Natural killer cell (primary cell): ENCODE measurements around the gene EZH1. TPM values are rescaled to one million over a fixed set of nuclear protein-coding genes. Genes with fewer than 3 reads are reported as not detected.

Experiments
- ATAC-seq, 3 donors: fragments of 150-1000 bp in 2 of 3; fragments of 200-7000 bp in 1 of 3; cut with Tn5 transposase; 1 replicate in 1 of 3; 2 replicates in 2 of 3; pipeline ENCODE4 v1.10.0; 2021; ENCODE audit warnings: mild to moderate bottlenecking in 2 of 3, moderate library complexity in 2 of 3
- DNase-seq, 2 donors: peaks; one replicate each; pipeline versions ENCODE4 v3.0.0 to v3.0.0-alpha.2; 2013 to 2021; ENCODE audit warnings: mixed read lengths in 1 of 2
- H3K27ac ChIP-seq: one replicate; pipeline ENCODE4 v1.5.1; 2013; ENCODE audit warnings: mild to moderate bottlenecking, low read length
- H3K27me3 ChIP-seq: one replicate; pipeline ENCODE4 v1.6.1; 2013; ENCODE audit warnings: low read length; ENCODE audit not compliant: control insufficient read depth, insufficient read depth
- H3K36me3 ChIP-seq: one replicate; pipeline ENCODE4 v1.6.1; 2013; ENCODE audit warnings: low read length; ENCODE audit not compliant: control insufficient read depth, insufficient read depth
- H3K4me1 ChIP-seq: one replicate; pipeline ENCODE4 v1.6.1; 2013; ENCODE audit warnings: low read length; ENCODE audit not compliant: control insufficient read depth, insufficient read depth
- H3K4me3 ChIP-seq: one replicate; pipeline ENCODE4 v1.5.1; 2013; ENCODE audit warnings: low read length
- H3K9me3 ChIP-seq: one replicate; pipeline ENCODE4 v1.6.1; 2013; ENCODE audit warnings: low read length; ENCODE audit not compliant: control insufficient read depth, insufficient read depth
- H3K27ac Mint-ChIP-seq, 2 donors: one replicate each; pipeline ENCODE4 v1.8.0; 2022; ENCODE audit warnings: mild to moderate bottlenecking in 2 of 2, mixed read lengths in 2 of 2, moderate library complexity in 1 of 2
- H3K27me3 Mint-ChIP-seq, 2 donors: one replicate each; pipeline ENCODE4 v1.8.0; 2022; ENCODE audit warnings: low read depth in 2 of 2, mixed read lengths in 2 of 2
- H3K36me3 Mint-ChIP-seq: one replicate; pipeline ENCODE4 v1.8.0; 2022; ENCODE audit warnings: mixed read lengths
- H3K4me1 Mint-ChIP-seq, 2 donors: one replicate each; pipeline ENCODE4 v1.8.0; 2022; ENCODE audit warnings: mixed read lengths in 2 of 2
- H3K4me3 Mint-ChIP-seq: one replicate; pipeline ENCODE4 v1.8.0; 2022; ENCODE audit warnings: mild to moderate bottlenecking, moderate library complexity, mixed read lengths
- H3K9me3 Mint-ChIP-seq, 2 donors: one replicate each; pipeline ENCODE4 v1.8.0; 2022; ENCODE audit warnings: mixed read lengths in 2 of 2
- WGBS: methylation state at CpG from one replicate; pipeline ENCODE4 v1.1.7; 2013; ENCODE audit warnings: missing lambda C conversion rate; ENCODE audit not compliant: insufficient coverage; 5-methylcytosine and 5-hydroxymethylcytosine counted together
- intact Hi-C: fragments of 100-400 bp; cut with micrococcal nuclease; formaldehyde crosslinking; loops from one replicate; pipeline ENCODE4 v1.14.2; 2022
- total RNA-seq, 4 donors: library from RNA; stranded (reverse); fragments of 120-200 nt in 1 of 4; gene quantifications; one replicate each; pipeline versions ENCODE4 v1.2.3 to v1.2.4, GENCODE V29; 2013 to 2022
- TF ChIP-seq, protein P1 (sequence below): fragments of 200-600 bp; IDR thresholded peaks from one replicate; pipeline ENCODE4 v1.8.0; 2022; ENCODE audit warnings: antibody characterized with exemption

EZH1 gene
- total RNA-seq, 3 donors from 2014 or later (not counting 1 experiment from before 2014, with no cell fraction given), result 68.8 to 92.7 (median 74.1) TPM

DNA sequence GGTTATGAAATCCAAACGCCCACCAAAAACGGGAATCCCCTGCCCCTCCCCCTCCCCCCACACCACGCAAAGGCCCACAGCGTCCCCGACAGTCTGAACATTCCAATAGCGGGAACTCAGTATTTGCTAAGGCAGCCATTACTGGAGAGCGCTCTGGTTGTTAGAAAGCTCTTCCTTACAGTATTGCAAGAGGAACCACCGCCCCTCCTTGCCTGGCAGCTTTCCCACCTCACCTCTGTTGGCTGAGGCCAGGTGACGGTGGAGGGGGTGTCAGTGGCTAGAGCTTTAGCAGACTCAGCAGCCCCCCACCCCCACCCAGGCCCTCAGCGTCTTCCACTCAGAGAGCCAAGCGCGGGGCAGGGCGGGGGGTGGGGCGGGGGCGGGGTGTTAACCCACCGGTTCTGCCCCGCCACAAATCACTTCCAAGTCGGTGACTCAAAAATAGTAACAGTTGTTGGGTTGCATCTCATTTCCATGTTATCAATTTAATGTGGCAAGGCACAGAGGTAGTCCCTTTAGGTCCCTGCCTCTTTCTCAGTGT is 65.8 kb downstream of the EZH1 start:
- Histone ChIP-seq H3K27ac (peak overlapping the region; percentile 58), H3K27me3 (peaks cover 47% of the 10 kb centered on the region), H3K36me3 (no peaks in the 10 kb centered on the region), H3K4me3 (peak overlapping the region; percentile 52), H3K4me1 (peaks cover 90% of the 10 kb centered on the region), H3K9me3 (no peaks in the 10 kb centered on the region)
- TF ChIP-seq, protein P1, sequence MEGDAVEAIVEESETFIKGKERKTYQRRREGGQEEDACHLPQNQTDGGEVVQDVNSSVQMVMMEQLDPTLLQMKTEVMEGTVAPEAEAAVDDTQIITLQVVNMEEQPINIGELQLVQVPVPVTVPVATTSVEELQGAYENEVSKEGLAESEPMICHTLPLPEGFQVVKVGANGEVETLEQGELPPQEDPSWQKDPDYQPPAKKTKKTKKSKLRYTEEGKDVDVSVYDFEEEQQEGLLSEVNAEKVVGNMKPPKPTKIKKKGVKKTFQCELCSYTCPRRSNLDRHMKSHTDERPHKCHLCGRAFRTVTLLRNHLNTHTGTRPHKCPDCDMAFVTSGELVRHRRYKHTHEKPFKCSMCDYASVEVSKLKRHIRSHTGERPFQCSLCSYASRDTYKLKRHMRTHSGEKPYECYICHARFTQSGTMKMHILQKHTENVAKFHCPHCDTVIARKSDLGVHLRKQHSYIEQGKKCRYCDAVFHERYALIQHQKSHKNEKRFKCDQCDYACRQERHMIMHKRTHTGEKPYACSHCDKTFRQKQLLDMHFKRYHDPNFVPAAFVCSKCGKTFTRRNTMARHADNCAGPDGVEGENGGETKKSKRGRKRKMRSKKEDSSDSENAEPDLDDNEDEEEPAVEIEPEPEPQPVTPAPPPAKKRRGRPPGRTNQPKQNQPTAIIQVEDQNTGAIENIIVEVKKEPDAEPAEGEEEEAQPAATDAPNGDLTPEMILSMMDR, result no peak
- intact Hi-C loops, result loop anchor here (1.0 to 2.0 kb wide), 2 partner anchors 70 to 101 kb away; partner anchors contain the start of genes RETREG3 and TUBG1
- no peak for ATAC-seq
- Mint-ChIP-seq H3K9me3 (no peaks in the 10 kb centered on the region), H3K27me3 (peaks cover 27 to 44% of the 10 kb centered on the region in 2 donors), H3K36me3 (no peaks in the 10 kb centered on the region), H3K4me1 (peaks cover 29 to 64% of the 10 kb centered on the region in 2 donors), H3K27ac (peak overlapping the region in 1 of 2 donors; percentile 81), H3K4me3 (peak overlapping the region; percentile 94)
- DNase-seq, result peak in 1 of 2 donors; percentile 65
- WGBS, result 4% methylated on average over 15 of the region's 18 CpGs

DNA sequence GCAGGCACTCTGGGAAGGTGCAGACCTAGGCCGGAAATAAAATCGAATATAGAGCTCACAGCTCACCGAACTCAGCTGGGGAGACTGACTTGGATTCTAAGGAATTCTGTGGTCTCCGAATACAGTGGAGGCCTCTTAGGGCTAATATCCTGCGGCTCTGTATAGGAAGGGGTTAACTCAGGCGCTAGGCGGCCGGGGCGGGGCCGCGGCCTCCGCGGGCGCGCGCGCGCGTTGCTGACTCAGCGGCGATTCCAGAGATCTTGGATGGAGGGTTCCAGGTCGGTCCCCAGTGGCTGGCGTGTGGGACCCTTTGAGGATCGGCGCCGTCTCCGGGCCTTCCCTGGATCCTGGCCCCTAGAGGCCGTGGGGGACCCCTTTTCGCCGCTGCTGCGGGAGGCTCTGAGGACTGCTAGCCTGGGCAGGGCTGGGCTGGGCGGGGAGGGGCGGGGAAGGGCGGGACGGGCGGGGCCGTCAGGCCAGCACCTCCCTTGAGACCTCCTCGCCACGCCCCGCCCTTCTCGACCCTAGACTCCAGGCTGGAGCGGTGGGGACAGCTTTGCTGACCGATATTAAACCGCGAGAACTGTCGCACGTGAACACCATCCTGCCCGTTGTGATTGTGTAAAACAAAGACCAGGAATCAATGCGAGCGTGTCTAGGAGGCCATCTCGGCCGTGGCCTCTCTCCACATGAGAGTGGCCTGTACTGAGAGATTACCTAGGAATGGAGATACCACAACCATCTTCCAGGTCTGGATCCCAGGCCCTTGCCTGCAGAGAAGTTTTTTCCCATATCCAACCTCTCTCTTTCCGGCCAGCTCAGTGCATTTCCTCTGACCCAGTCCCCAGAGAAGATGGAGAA is 66.7 kb downstream of the EZH1 start:
- Mint-ChIP-seq H3K4me1 (peaks cover 21 to 63% of the 10 kb centered on the region in 2 donors), H3K4me3 (peak overlapping the region; percentile 94), H3K9me3 (no peaks in the 10 kb centered on the region), H3K27ac (peak overlapping the region; percentile 74 to 81), H3K36me3 (no peaks in the 10 kb centered on the region), H3K27me3 (peaks cover 21 to 38% of the 10 kb centered on the region in 2 donors)
- peak; percentile 78 to 80 for DNase-seq
- WGBS, result under 1% methylated on average over 53 of the region's 53 CpGs
- peak overlapping the region; percentile 52 for H3K4me3 ChIP-seq
- TF ChIP-seq, protein P1, result no peak
- H3K9me3 ChIP-seq, result no peaks in the 10 kb centered on the region
- peak; percentile 25 to 54 (median 30) for ATAC-seq
- H3K27ac ChIP-seq, result peak overlapping the region; percentile 36
- intact Hi-C loops, result loop anchor here (2.0 kb wide), 1 partner anchor 69 kb away; the partner anchor contains the start of genes RETREG3 and TUBG1
- H3K4me1 ChIP-seq, result peaks cover 89% of the 10 kb centered on the region
- peaks cover 49% of the 10 kb centered on the region for H3K27me3 ChIP-seq
- H3K36me3 ChIP-seq, result no peaks in the 10 kb centered on the region

DNA sequence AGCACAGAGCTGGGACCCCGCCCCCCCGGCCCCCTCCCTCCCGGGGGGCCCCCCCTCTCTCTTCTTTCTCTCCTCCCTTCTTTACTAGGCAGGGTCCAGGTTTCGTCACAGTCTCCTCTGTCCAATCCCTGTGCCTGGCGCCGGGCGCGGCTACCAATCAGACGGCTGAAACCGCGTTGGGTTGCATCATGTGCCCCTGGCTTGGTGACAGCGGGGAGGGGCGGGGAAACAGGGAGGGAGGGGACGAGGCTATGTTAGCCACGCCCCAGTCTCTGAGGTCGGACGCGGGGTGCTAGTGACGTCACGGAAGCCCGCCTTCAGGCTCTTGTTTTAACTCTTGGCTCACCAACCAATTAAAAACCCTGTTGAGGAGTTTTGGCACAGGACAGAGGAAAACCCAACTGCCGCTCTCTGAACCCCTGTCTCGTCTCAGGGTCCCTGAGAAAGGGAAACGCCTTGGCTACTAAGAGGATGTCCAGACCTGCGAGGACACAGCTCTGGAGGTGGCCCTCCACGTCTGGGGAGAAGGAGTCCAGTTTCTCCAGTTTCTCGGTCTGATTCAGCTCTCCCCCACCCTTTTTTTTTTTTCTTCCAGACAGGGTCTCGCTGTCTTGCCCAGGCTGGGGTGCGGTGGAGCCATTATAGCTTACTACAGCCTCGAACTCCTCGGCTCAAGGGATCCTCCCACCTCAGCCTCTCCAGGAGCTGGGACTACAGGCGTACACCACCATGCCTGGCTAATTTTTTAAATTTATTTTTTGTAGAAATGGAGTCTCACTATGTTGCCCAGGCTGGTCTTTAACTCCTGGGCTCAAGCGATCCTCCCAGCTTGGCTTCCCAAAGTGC is 67.6 kb downstream of the EZH1 start:
- intact Hi-C loops, result no loop called here
- H3K4me1 Mint-ChIP-seq, result peaks cover 20 to 54% of the 10 kb centered on the region in 2 donors
- ATAC-seq, result peak; percentile 79 to 92 (median 85)
- H3K9me3 ChIP-seq, result no peaks in the 10 kb centered on the region
- peaks cover 80% of the 10 kb centered on the region for H3K4me1 ChIP-seq
- DNase-seq, result peak; percentile 88 to 99
- no peak overlapping the region for H3K27ac ChIP-seq
- no peaks in the 10 kb centered on the region for H3K36me3 Mint-ChIP-seq
- peak overlapping the region; percentile 74 to 81 for H3K27ac Mint-ChIP-seq
- H3K4me3 Mint-ChIP-seq, result peak overlapping the region; percentile 94
- no peaks in the 10 kb centered on the region for H3K9me3 Mint-ChIP-seq
- peaks cover 50% of the 10 kb centered on the region for H3K27me3 ChIP-seq
- H3K4me3 ChIP-seq, result peak overlapping the region; percentile 52
- H3K36me3 ChIP-seq, result no peaks in the 10 kb centered on the region
- peaks cover 12 to 34% of the 10 kb centered on the region in 2 donors for H3K27me3 Mint-ChIP-seq
- TF ChIP-seq, protein P1, result no peak
- 5% methylated on average over 29 of the region's 33 CpGs for WGBS
